GM12872 (cell line): Measurements from ENCODE around the gene PDAP1.

Experiments used
- TF ChIP-seq, protein P1 (sequence below): IDR thresholded peaks from 3 replicates; pipeline ENCODE4 v1.5.1; 2011; ENCODE audit warnings: low read depth, mild to moderate bottlenecking, low read length, moderate library complexity; ENCODE audit not compliant: insufficient read depth

PDAP1 gene

GRCh38 chr7:99437946-99438572 lies 29.7 kb upstream of the PDAP1 start:
- TF ChIP-seq, protein P1, sequence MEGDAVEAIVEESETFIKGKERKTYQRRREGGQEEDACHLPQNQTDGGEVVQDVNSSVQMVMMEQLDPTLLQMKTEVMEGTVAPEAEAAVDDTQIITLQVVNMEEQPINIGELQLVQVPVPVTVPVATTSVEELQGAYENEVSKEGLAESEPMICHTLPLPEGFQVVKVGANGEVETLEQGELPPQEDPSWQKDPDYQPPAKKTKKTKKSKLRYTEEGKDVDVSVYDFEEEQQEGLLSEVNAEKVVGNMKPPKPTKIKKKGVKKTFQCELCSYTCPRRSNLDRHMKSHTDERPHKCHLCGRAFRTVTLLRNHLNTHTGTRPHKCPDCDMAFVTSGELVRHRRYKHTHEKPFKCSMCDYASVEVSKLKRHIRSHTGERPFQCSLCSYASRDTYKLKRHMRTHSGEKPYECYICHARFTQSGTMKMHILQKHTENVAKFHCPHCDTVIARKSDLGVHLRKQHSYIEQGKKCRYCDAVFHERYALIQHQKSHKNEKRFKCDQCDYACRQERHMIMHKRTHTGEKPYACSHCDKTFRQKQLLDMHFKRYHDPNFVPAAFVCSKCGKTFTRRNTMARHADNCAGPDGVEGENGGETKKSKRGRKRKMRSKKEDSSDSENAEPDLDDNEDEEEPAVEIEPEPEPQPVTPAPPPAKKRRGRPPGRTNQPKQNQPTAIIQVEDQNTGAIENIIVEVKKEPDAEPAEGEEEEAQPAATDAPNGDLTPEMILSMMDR = no peak

- TF ChIP-seq, protein P1 = no peak
These were observed 24.8 kb upstream of the PDAP1 start for GRCh38 chr7:99433158-99433557.

- TF ChIP-seq, protein P1 = no peak
These were observed 21.4 kb upstream of the PDAP1 start for GRCh38 chr7:99429756-99430155.

- TF ChIP-seq, protein P1 = no peak
These were observed 20.7 kb upstream of the PDAP1 start for GRCh38 chr7:99428972-99429566.

DNA sequence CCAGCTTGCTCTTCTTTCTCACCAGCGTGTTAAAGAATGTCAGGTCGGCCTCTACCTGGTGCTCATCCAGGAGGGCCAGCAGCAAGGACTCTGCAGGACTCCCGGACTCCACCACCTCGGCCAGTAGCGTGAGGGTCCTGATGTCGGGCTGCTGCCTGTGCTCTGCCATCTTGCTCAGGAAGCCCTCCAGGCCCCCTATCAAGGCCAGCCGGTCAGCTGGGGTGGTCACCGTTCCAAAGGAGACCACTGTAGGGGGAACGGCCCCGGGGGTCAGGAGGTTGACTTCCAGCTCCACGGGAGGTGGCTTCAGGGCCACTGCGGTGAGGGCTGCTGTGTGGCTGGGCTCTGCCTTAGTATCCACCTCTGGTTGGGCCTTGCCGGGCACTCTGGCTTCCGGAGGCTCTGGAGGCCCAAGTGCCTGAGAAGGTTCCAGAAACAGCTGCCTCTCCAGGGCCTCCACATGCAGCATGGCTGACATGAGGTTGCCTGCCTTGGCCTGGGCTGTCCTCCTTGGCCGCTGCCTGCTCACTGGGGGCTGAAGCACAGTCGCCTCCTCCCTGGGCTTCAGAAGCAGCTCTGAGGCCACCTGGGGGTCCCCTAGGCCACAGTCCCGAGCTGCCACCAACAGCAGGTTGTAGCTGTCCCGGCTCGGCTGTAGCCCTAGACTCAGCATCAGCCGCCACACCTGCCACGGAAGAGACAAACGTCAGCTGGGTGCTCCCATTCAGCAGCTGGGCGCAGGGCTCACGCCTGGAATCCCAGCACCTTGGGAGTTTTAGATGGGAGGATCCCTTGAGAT lies 16.7 kb upstream of the PDAP1 start:
- TF ChIP-seq, protein P1 = no peak

- TF ChIP-seq, protein P1 = no peak
These were observed 14.2 kb upstream of the PDAP1 start for GRCh38 chr7:99422625-99423024.

- TF ChIP-seq, protein P1 = no peak
These were observed 13.8 kb upstream of the PDAP1 start for GRCh38 chr7:99422186-99422585.
